Frontal cortex (tissue), 4 donors: ENCODE results near the gene TBC1D24. TPM values are rescaled to one million over a fixed set of nuclear protein-coding genes. Genes with fewer than 3 reads are reported as not detected.
"Not testable (repeated sequence)": the region's sequence is repeated elsewhere in the genome, so short reads cannot be mapped to it uniquely, and the experiment has no call there.

Experiments used
- DNase-seq, 2 donors: peaks; one replicate each; pipeline ENCODE4 v3.0.0; 2012; ENCODE audit warnings: low spot score in 2 of 2
- FAIRE-seq: peaks from 2 replicates; lab custom pipeline; 2012; peaks lifted over from hg19 to GRCh38; lab: Jason Lieb, UNC
- total RNA-seq: library from RNA; depleted of rRNA; stranded (reverse); fragments of >200 nt; gene quantifications from one replicate; pipeline ENCODE4 v1.2.3, GENCODE V29; 2014
- donor health status: control.
- donor health status: control.
- donor health status: control.

The TBC1D24 gene
- 24.5 TPM for total RNA-seq

DNA sequence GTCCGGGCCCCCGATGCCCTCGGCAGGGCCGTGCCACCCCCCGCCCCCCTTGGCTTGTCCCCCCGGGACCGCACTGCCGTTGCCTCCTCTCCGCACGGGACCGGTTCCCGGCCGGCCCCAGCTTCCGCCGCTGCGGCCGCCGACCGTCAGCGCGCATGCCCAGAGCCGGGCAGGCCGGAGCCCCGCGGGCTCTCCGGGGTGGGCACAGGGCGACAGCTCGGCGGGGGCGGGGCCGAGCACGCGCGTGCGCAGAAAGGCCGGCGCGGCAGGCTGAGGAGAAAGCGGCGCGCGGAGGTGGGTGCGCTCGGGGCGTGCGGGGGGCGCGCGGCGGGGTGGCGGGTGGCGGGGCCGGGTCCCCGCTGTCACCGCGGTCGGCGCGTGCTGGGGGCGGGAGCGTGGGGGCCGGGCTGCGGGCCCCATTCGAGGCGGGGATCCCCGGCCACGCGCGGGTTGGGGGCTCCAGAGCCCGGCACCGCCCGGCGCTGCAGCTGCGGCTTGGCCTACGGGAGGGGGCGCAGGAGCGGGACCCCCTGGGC lies at the start of gene TBC1D24:
Gene TBC1D24 (plus strand): TSS at position 251 of the 536 bp plus-strand sequence. CDS start 21,022 bp downstream, outside the sequence.
- DNase-seq (peak; percentile 100), FAIRE-seq (no peak)

- no peak for DNase-seq
- no peak for FAIRE-seq
These were observed 49.0 kb upstream of the TBC1D24 start for GRCh38 chr16:2425825-2426430.

DNA sequence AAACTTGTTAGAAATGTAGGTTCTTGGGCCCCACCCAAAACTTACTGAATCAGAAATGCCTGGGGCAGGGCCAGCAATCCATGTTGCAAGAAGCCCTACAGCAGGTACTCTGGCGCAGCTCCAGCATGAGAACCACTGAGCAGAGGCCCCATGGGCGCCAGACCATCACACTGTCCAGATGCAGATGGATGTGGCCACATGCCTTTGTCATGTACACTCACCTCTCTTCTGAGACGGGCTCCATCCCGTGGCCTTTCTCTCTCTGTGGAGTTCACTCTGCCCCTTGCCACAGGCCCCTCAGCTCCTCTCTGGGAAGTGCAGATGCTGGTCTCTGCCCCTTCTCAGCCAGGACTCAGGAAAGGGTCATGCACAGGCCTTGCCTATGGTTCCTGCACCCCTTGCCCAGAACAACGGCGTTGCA lies 48.0 kb upstream of the TBC1D24 start:
- no peak for FAIRE-seq

DNA sequence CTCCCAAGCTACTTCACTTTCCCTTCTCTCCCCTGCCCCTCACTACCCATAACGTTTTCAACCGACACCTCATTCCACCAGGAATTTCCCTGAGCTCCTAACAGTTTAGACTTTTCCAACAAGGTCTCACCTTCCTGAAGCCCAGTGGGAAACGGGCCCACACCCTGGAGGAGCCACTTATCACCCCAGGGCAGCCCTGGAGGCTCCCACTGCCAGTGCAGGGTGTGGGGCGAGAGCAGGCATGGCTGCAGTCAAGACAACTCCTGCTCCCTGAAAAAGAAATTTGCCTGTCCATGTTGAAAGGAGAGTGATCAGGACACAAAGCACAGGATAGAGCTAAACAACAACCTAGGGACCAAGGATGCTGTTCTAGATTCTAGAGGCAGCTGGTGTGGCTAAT lies 47.4 kb upstream of the TBC1D24 start:
- DNase-seq, result no peak
- FAIRE-seq, result no peak

More for the DNA sequence above, 48.0 kb upstream of the TBC1D24 start:
- DNase-seq, result no peak

- DNase-seq (no peak), FAIRE-seq (no peak)
These were observed 46.7 kb upstream of the TBC1D24 start for GRCh38 chr16:2428051-2428783.

DNA sequence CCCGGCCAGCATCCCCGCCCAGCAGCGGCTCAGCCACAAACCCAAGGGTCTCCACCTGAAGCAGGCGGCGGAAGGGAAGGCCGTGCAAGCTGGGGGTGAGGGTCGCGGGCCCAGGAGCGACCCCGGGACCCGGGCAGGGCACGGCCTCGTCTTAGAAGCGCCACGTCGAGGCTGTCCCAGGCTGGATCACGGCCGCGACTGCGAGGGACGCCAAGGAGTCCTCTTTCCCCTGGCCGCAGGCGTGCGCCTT lies 46.2 kb upstream of the TBC1D24 start:
- DNase-seq, result no peak
- no peak for FAIRE-seq

DNA sequence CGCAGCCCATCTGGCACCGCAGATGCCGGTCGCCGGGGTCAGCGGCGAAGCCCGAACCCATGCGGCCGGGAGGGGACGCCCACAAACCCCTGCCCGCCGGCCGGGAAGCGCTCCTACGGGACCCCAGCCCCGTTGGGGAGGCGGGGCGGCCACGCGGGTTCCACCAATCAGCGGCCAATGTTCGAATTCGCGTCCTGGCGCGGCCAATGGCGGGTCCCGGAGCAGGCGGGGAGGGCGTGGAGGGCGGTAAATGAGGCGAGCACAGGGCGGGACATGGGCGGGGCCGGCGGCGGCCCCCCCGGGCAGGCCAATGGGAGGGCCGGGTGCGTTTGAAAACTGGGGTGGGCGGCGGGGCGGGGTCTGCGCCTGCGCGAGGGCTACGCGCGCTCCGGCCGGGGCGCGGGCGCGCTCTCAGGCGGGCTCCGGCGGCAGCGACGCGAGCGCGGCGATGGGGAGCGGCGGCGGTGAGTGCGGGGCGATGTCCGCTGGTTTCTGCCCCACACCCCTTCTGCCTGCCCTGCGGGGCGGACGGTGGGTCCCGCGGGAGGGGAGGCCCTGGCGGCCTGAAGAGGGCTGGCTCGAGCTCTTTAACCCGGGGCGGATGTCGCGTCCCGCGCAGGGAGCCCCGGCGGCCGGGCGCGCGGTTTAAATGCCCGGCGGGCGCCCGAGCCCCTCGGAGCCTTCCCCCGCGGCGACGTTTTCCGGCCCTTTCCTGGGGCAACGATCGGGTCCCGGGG lies 45.7 kb upstream of the TBC1D24 start, which contains the start of gene CCNF:
Gene CCNF (plus strand): TSS at position 414 of the 737 bp plus-strand sequence. CDS start 35 bp downstream, at position 449.
- peak; percentile 100 for DNase-seq
- no peak for FAIRE-seq

GRCh38 chr16:2429771-2430663 lies 44.9 kb upstream of the TBC1D24 start:
- DNase-seq (no peak), FAIRE-seq (no peak)

DNA sequence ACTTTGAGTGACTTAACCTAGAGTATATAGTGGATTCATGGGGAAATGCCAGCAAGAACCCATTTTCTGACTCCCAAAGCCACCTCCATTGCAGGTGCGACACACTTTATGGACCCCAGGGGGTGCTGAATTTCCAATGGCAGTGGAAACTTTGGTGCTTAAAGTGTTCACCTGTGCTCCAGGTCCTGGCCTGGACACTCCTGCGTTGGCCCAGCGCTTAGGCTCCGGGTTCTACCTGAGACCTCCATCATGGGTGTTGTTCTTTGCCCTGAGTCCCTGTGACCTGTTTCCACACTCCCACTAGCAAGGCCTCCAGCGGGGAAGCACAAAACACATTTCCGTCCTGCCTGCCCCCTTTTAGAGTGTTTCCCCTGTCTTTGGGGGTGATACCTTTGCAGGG lies 42.6 kb upstream of the TBC1D24 start:
- FAIRE-seq, result no peak
- no peak for DNase-seq

GRCh38 chr16:2432801-2433505 lies 42.0 kb upstream of the TBC1D24 start:
- DNase-seq (no peak), FAIRE-seq (no peak)

DNA sequence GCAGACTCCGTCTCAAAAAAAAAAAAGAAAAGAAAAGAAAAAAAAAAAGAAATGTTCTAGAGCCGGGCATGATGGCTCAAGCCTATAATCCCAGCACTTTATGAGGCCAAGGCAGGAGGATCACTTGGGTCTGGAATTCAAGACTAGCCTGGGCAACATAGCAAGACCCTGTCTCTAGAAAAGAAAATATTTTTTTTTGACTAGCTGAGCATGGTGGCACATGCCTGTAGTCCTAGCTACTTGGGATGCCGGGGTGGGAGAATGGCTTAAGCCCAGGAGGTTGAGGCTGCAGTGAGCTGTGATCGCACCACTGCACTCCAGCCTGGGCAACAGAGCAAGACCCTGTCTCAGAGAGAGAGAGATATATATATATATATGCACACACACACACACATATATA lies 39.7 kb upstream of the TBC1D24 start:
- not testable (repeated sequence) for DNase-seq, FAIRE-seq

DNA sequence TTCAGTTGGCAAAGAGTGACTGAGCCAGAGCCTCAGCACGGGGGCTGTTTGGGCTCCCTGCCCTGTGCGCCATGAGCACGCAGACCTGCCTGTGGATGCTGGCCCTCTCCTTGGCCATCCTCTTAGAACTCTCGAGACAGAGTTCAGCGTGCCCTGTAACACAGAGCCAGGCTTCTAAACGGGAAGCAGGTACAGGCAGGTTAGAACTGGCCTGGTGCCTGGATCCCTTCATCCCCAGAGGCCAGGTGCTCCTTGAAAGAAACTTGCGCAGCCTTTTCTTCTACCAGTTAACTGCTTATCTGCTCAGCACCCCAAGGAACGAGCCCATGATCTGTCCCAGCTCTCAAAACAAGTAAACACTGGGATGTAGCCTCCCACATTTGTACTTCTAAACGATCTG lies 38.8 kb upstream of the TBC1D24 start:
- DNase-seq (no peak), FAIRE-seq (no peak)

GRCh38 chr16:2437032-2437790 lies 37.7 kb upstream of the TBC1D24 start:
- FAIRE-seq, result no peak

DNA sequence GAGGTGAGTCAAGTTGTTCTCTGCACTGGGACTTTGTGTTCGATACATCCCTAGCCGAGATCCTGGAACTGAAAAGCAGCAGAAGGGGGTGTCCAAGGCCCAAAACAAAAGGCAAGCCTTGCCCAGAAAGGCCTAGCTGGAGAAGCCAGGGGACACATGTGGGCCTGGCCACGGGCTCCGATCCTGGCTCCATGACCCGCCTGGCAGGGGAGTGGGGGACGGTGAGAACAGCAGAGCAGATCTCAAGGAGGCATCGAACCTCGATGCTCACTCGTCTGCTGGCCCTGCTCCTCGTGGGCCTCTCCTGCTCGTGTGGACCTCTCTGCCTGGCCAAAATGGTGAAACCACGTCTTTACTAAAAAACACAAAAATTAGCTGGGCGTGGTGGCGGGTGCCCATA lies 36.8 kb upstream of the TBC1D24 start:
- FAIRE-seq (no peak), DNase-seq (no peak)

More at GRCh38 chr16:2437032-2437790, 37.7 kb upstream of the TBC1D24 start:
- no peak for DNase-seq

DNA sequence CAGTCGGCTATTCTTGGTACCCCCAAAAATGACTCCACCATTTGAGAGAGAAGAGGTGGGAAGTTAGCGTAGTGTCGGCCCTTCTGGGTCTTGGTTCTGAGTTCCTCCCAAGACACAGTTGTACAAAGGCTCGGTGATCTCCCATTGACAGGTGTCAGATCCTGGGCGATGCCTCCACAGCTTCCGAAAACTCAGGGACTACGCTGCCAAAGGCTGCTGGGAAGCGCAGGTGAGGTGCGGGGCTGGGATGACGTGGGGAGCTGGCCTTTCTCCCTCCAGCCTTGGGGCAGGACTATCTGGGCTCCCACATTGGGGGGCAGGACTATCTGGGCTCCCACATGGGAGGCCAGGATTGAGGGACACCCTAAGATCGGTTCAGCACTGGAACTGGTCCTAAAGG lies 35.3 kb upstream of the TBC1D24 start:
- DNase-seq (no peak), FAIRE-seq (no peak)

- FAIRE-seq, DNase-seq: not testable (repeated sequence)
These were observed 33.7 kb upstream of the TBC1D24 start for GRCh38 chr16:2441143-2441804.

GRCh38 chr16:2443555-2443954 lies 31.4 kb upstream of the TBC1D24 start:
- FAIRE-seq (no peak), DNase-seq (no peak)
